HEK293 (cell line): Measurements from ENCODE around the gene DENND1A.

Source experiments
- KLF16 ChIP-seq: fragments of 450-650 bp; formaldehyde crosslinking; IDR thresholded peaks from 2 replicates; pipeline ENCODE4 v1.5.1; 2017; ENCODE audit warnings: missing biosample characterization, missing genetic modification characterization
- KLF7 ChIP-seq: fragments of 450-650 bp; formaldehyde crosslinking; IDR thresholded peaks from 2 replicates; pipeline ENCODE4 v1.5.1; 2016; ENCODE audit warnings: missing biosample characterization, missing genetic modification characterization, borderline replicate concordance
- KLF8 ChIP-seq: fragments of 450-650 bp; formaldehyde crosslinking; IDR thresholded peaks from 2 replicates; pipeline ENCODE4 v1.5.1; 2016; ENCODE audit warnings: missing biosample characterization, missing genetic modification characterization
- TCF7L2 ChIP-seq: IDR thresholded peaks from 2 replicates; pipeline ENCODE4 v1.6.1; 2011; ENCODE audit warnings: low read depth, mild to moderate bottlenecking, inconsistent platforms, low read length, moderate library complexity, borderline replicate concordance
- ZBTB20 ChIP-seq: fragments of 450-650 bp; formaldehyde crosslinking; IDR thresholded peaks from 2 replicates; pipeline ENCODE4 v1.5.1; 2016; ENCODE audit warnings: missing biosample characterization, missing genetic modification characterization
- ZBTB8A ChIP-seq: fragments of 450-650 bp; formaldehyde crosslinking; IDR thresholded peaks from 2 replicates; pipeline ENCODE4 v1.5.1; 2016; ENCODE audit warnings: missing biosample characterization, missing genetic modification characterization
- ZFP41 ChIP-seq: fragments of 450-650 bp; formaldehyde crosslinking; IDR thresholded peaks from 2 replicates; pipeline ENCODE4 v1.5.1; 2016; ENCODE audit warnings: missing biosample characterization, missing genetic modification characterization, borderline replicate concordance
- ZNF350 ChIP-seq: fragments of 450-650 bp; formaldehyde crosslinking; IDR thresholded peaks from 2 replicates; pipeline ENCODE4 v1.5.0; 2017; ENCODE audit warnings: missing biosample characterization, mild to moderate bottlenecking, missing genetic modification characterization
- ZNF624 ChIP-seq: fragments of 450-650 bp; formaldehyde crosslinking; IDR thresholded peaks from 2 replicates; pipeline ENCODE4 v1.5.1; 2017; ENCODE audit warnings: missing biosample characterization, missing genetic modification characterization
- ZNF776 ChIP-seq: fragments of 450-650 bp; formaldehyde crosslinking; IDR thresholded peaks from 2 replicates; pipeline ENCODE4 v1.5.0; 2017; ENCODE audit warnings: missing biosample characterization, missing genetic modification characterization, borderline replicate concordance
- TF ChIP-seq, protein P1 (sequence below): fragments of 450-650 bp; formaldehyde crosslinking; IDR thresholded peaks from 2 replicates; pipeline ENCODE4 v1.5.1; 2016; ENCODE audit warnings: missing biosample characterization, missing genetic modification characterization
- TF ChIP-seq, protein P2 (sequence below): fragments of 450-650 bp; formaldehyde crosslinking; conservative IDR thresholded peaks from 2 replicates; pipeline ENCODE4 v1.5.1; 2016; ENCODE audit warnings: low read depth, missing biosample characterization, missing genetic modification characterization
- TF ChIP-seq, protein P3 (sequence below): fragments of 450-650 bp; formaldehyde crosslinking; IDR thresholded peaks from 2 replicates; pipeline ENCODE4 v1.5.1; 2016; ENCODE audit warnings: missing biosample characterization, missing genetic modification characterization
- TF ChIP-seq, protein P4 (sequence below): fragments of 450-650 bp; formaldehyde crosslinking; IDR thresholded peaks from 2 replicates; pipeline ENCODE4 v1.5.1; 2016; ENCODE audit warnings: missing biosample characterization, missing genetic modification characterization

DNA sequence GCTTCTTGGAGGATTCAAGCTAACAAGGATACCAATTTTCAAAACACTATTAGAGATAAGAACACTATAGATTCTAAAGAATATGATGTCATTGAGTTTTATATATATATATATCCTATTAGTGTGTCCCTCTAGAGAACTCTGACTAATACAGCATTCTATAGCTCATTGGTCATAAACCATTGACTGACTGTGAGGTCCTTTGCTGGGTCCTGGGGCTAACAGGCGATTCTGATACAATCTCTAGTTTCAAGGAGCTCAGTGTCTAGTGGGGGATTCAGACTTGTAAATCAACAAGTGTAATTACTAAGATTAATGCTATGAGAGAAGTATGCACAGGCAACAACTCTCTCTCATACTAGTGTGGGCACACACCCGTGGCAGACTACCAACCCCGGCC is 234.5 kb downstream of the DENND1A start:
- TF ChIP-seq KLF16 (tag by site-specific recombination) (no peak), ZNF776 (no peak), KLF7 (no peak), ZNF624 (tag by site-specific recombination) (no peak), ZNF350 (tag by site-specific recombination) (no peak), TCF7L2 (no peak), ZBTB8A (no peak), KLF8 (tag by site-specific recombination) (no peak), ZFP41 (tag by site-specific recombination) (no peak), ZBTB20 (tag by site-specific recombination) (no peak)
- TF ChIP-seq, protein P1, sequence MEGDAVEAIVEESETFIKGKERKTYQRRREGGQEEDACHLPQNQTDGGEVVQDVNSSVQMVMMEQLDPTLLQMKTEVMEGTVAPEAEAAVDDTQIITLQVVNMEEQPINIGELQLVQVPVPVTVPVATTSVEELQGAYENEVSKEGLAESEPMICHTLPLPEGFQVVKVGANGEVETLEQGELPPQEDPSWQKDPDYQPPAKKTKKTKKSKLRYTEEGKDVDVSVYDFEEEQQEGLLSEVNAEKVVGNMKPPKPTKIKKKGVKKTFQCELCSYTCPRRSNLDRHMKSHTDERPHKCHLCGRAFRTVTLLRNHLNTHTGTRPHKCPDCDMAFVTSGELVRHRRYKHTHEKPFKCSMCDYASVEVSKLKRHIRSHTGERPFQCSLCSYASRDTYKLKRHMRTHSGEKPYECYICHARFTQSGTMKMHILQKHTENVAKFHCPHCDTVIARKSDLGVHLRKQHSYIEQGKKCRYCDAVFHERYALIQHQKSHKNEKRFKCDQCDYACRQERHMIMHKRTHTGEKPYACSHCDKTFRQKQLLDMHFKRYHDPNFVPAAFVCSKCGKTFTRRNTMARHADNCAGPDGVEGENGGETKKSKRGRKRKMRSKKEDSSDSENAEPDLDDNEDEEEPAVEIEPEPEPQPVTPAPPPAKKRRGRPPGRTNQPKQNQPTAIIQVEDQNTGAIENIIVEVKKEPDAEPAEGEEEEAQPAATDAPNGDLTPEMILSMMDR (tag by site-specific recombination) = no peak
- TF ChIP-seq, protein P2, sequence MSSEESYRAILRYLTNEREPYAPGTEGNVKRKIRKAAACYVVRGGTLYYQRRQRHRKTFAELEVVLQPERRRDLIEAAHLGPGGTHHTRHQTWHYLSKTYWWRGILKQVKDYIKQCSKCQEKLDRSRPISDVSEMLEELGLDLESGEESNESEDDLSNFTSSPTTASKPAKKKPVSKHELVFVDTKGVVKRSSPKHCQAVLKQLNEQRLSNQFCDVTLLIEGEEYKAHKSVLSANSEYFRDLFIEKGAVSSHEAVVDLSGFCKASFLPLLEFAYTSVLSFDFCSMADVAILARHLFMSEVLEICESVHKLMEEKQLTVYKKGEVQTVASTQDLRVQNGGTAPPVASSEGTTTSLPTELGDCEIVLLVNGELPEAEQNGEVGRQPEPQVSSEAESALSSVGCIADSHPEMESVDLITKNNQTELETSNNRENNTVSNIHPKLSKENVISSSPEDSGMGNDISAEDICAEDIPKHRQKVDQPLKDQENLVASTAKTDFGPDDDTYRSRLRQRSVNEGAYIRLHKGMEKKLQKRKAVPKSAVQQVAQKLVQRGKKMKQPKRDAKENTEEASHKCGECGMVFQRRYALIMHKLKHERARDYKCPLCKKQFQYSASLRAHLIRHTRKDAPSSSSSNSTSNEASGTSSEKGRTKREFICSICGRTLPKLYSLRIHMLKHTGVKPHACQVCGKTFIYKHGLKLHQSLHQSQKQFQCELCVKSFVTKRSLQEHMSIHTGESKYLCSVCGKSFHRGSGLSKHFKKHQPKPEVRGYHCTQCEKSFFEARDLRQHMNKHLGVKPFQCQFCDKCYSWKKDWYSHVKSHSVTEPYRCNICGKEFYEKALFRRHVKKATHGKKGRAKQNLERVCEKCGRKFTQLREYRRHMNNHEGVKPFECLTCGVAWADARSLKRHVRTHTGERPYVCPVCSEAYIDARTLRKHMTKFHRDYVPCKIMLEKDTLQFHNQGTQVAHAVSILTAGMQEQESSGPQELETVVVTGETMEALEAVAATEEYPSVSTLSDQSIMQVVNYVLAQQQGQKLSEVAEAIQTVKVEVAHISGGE = no peak
- TF ChIP-seq, protein P3, sequence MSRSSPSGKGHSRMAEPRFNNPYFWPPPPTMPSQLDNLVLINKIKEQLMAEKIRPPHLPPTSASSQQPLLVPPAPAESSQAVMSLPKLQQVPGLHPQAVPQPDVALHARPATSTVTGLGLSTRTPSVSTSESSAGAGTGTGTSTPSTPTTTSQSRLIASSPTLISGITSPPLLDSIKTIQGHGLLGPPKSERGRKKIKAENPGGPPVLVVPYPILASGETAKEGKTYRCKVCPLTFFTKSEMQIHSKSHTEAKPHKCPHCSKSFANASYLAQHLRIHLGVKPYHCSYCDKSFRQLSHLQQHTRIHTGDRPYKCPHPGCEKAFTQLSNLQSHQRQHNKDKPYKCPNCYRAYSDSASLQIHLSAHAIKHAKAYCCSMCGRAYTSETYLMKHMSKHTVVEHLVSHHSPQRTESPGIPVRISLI = no peak
- TF ChIP-seq, protein P4, sequence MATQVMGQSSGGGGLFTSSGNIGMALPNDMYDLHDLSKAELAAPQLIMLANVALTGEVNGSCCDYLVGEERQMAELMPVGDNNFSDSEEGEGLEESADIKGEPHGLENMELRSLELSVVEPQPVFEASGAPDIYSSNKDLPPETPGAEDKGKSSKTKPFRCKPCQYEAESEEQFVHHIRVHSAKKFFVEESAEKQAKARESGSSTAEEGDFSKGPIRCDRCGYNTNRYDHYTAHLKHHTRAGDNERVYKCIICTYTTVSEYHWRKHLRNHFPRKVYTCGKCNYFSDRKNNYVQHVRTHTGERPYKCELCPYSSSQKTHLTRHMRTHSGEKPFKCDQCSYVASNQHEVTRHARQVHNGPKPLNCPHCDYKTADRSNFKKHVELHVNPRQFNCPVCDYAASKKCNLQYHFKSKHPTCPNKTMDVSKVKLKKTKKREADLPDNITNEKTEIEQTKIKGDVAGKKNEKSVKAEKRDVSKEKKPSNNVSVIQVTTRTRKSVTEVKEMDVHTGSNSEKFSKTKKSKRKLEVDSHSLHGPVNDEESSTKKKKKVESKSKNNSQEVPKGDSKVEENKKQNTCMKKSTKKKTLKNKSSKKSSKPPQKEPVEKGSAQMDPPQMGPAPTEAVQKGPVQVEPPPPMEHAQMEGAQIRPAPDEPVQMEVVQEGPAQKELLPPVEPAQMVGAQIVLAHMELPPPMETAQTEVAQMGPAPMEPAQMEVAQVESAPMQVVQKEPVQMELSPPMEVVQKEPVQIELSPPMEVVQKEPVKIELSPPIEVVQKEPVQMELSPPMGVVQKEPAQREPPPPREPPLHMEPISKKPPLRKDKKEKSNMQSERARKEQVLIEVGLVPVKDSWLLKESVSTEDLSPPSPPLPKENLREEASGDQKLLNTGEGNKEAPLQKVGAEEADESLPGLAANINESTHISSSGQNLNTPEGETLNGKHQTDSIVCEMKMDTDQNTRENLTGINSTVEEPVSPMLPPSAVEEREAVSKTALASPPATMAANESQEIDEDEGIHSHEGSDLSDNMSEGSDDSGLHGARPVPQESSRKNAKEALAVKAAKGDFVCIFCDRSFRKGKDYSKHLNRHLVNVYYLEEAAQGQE (tag by site-specific recombination) = no peak
